Activated gamma-delta T cell treated with Interleukin-2 at 50 U/mL for 16 hours (primary cell): ENCODE results near the gene CYP3A5.
"Not testable (repeated sequence)": the region's sequence is repeated elsewhere in the genome, so short reads cannot be mapped to it uniquely, and the experiment has no call there.

Experiments
- DNase-seq: peaks from one replicate; pipeline ENCODE4 v3.0.0-alpha.2; 2020

Gene CYP3A5

DNA sequence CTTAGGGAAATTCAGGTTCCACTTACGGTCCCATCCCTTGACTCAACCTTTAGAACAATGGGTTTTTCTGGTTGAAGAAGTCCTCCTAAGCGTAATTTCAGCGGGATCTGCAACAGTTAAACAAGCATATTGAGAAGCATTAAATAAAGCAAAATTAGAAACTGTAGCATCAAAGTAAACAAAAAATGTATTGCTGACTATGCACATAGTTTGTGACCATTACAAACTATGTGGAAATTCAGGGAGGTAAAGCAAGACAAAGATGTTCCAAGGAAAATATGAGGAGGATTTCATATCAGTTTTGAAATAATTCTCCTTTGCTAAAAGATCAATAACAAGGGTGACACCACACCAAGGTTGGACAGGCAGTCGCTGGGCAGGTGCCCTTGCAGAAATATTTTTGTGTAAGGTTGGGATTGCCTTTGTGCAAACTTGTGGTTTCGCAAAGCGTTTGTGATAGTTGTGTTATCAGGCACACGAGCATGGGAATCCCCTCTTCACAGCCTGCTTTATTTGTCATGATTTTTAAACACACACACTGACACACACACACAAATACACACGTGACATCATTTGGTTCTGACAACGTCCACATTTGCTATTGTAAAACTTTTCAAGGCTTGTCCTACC lies 5.4 kb upstream of the CYP3A5 start:
- DNase-seq, result no peak

DNA sequence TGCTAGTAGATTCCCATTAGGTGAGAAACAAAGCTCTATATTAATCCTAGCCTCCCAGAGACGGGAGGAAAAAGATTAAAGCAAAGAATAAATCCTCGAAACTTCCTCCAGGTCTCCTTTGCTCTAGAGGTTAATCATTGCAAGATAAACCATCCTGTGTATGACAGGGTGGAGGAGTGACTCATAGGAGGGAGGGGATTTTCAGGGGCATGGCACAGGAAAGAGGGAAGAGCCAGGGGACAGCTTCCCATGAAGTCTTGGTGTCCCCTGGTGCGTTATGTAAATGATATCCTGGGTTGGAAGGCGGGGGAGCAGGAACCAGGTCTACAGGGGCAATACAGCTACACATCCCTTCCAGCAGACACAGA lies 780 bp downstream of the CYP3A5 start:
- no peak for DNase-seq

DNA sequence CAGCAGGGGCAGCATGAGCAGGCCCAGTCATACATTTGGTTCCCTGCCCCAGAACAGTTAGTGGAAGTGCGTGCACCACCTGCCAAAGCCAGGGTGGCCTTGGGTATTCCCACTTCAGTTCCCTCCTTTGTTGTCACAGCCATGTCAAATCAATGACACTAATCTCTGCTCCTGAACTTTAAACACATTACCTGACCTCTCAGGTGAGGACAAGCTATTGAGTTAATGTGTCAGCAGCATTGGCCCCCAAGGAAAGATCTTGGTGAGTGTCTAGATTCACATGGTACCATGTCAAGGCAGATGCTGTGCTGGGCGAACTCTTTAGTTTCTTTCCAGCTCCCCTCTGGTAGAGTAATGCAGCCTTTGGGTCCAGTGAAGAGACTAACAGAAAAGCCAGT lies 2.1 kb downstream of the CYP3A5 start:
- no peak for DNase-seq

DNA sequence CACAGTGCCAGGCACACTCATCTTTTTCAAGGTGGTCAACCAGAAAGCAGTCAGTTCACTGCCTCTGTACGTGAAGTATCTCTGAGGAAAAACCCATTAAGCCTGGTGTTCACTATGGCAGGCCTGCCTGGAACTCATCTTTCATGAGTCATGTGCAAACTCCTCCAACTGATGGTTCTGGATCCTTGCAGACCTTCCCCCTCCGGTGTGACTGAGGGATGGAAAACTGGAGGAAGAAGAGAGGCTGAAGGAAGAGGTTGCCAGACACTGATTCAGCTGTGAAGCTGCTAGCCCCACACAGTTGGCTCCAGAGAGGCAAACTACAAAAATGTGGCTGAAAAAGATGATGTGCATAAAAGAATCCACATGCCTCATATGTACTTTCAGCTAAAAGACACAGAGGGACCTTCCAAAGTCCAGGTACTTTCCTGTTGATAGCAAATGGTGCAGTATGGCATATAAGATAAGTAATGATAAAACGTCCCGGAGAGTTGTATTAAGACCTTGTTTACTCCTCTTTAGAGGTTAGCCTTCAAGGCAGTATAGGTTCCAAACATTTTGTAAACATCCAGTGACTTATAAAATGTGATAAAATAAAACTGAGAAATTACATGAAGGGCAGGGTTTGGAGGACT lies 2.7 kb downstream of the CYP3A5 start:
- DNase-seq, result no peak

DNA sequence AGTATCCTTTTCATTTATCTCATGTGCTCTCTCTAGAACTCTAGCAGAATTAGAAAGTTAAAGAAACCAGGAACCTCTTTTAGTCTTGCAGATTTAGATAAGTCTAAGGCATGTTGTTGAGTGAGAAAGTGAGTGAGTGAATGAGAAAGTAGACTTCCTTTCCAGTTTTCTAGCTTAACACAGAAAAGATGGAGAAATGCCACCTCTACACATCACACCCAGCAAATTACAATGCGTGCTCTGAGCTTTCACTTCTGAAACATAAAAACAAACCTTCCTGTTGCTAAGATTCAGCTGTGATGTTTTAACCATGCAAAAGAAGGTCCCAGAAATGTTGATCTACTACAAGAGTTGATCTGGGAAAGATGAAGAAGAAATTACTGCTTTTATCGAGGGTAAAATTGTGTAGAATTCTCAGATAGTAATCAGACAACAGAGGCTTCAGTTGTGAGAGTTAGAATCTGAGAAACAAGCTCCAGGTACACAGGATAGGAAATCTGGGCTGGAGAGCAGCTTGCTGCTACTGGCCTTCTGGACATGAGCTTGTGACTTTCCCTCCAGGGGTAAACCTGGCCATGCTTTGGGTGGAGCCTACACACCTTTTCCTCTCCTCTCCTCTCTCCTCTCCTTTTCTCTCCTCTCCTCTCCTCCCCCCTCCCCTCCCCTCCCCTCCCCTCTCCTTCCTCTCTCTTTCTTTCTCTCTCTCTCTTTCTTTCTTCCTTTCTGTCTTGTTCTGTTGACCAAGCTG lies 4.6 kb downstream of the CYP3A5 start:
- DNase-seq, result no peak

DNA sequence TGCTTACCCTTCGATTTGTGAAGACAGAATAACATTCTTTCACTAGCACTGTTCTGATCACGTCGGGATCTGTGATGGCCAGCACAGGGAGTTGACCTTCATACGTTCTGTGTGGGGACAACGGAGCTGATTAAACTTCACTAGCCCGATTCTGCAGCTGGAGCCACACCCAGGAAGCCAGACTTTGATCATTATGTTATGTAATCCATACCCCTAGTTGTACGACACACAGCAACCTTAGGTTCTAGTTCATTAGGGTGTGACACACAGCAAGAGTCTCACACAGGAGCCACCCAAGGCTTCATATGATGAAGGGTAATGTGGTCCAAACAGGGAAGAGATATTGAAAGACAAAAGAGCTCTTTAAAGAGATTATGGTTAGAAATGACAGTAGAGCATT lies 7.2 kb downstream of the CYP3A5 start:
- DNase-seq, result no peak

DNA sequence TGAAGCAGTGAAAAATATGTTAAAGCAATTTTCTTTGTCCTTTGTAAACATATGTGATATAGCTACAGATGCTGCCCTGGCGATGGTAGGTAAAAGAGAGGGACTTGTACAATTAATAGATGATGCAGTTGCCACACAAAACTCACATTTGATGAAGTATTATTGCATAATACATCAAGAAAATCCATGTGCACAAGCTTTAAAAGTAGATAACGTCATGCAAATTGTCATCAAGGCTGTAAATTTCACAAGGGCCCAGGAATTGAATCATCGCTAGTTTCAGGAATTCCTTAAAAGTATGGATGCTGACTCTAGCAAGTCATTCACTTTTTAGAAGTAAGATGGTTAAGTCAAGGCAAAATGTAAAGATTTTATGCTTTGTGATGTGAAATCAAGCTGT lies 10.0 kb downstream of the CYP3A5 start:
- DNase-seq, result no peak

DNA sequence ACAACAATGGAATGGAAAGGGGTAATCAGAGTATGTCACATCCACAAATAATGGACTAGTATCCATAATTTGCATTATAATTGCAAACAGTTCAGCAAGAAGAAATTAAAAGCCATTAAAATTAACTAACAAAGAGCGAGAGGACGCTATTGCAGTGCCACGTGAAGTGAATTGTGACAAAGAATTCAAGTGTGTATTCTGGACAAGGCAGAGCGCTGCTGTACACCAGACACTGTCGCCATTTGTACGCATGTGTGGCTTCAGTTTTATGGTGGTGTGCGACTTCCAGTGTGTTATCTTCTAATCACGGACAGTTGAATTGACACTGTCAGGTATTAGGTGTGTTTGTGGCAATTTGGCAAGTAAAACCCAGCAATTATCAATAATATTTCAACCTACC lies 11.3 kb downstream of the CYP3A5 start:
- no peak for DNase-seq

DNA sequence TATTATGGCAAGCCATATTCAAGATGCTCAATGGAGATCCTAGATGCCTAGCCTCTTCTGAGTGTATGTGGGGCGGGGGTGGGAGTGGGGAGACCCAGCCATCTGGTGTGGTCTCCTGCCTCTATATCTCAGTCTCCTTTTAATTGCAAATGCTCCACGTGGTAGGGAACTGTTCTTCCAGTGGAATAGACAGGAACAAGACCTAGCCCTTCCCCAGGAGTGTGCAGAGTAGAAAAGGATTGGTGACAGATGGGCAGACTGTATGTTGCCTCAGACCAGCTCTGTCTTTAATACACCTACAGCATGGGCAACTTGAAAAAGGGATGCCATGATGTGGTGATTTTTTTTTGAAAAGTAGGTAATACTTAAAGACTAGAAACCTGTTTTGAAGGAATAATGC lies 12.6 kb downstream of the CYP3A5 start:
- no peak for DNase-seq

DNA sequence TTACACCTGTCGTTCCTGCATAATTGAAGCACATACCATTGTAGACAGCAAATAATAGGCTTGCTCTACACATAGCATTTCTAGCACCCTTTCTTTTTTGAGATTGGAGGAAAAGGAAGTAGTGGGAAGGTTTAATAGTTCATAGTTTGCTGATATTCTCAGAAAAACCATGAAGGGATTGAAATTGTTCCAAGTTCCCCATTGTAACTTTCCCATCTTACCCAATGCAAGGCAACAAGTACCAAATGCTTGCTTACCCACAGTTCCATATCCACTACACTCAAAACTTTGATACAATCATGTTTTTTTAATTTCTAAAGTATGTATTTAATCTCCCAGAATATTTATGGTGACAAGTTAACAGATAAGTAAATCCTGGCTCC lies 13.8 kb downstream of the CYP3A5 start:
- no peak for DNase-seq

DNA sequence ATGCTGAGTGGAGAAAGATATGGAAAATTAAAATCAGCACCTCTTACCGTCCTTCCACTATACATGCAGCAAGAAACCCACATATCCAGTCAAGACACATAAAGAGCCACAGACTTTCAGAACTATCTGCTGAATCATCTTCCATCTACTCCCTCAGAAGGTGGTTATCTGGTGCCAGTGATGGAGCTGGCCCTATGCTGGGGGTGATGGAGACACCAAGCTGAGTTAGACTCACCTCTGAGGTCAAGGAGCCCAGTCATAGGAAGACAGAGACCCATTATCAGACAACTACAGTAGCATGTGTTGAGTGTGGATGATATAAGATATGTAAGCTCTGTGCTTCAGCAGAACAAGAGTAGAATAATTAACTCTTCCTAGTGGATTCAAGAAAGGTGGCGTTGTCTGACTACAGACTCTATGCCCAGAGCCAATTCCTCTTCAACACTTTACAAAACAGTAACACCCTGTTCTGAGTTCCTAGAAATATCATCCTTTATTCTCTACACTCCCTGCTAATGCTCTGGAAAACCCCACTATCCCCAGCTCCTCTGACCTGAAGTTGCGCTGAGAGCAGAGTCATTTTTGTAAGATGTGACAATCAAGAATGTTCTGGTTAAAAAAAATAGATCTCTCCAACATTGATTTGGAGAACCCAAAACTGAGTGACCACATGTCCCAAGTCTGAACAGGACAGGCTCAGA lies 14.3 kb downstream of the CYP3A5 start:
- no peak for DNase-seq

DNA sequence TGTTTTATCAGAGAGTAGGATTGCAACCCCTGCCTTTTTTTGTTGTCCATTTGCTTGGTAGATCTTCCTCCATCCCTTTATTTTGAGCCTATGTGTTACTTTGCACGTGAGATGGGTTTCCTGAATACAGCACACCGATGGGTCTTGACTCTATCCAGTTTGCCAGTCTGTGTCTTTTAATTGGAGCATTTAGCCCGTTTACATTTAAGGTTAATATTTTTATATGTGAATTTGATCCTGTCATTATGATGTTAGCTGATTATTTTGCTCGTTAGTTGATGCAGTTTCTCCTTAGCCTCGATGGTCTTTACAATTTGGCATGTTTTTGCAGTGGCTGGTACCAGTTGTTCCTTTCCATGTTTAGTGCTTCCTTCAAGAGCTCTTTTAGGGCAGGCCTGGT lies 21.9 kb downstream of the CYP3A5 start:
- not testable (repeated sequence) for DNase-seq

DNA sequence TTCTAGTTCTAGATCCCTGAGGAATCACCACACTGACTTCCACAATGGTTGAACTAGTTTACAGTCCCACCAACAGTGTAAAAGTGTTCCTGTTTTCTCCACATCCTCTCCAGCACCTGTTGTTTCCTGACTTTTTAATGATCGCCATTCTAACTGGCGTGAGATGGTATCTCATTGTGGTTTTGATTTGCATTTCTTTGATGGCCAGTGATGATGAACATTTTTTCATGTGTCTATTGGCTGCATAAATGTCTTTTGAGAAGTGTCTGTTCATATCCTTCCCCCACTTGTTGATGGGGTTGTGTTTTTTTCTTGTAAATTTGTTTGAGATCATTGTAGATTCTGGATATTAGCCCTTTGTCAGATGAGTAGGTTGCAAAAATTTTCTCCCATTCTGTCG lies 25.2 kb downstream of the CYP3A5 start:
- not testable (repeated sequence) for DNase-seq

DNA sequence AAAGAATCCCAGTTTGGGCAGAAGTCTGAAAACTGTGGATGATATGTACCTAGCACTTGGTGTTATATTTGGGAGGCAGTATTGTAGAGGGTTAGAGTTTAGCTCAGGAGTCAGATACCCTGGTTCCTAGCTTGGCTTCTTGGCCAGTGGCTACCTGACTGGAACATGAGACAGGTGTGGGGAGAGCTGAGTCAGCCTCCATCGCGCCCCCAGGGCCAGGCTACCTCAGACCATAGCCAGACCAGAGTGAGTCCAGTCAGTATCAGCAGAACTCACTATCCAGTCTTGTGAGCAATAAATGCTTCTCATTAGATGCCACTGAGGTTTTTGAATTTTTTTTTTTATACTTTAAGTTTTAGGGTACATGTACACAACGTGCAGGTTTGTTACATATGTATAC lies 26.0 kb downstream of the CYP3A5 start:
- no peak for DNase-seq

DNA sequence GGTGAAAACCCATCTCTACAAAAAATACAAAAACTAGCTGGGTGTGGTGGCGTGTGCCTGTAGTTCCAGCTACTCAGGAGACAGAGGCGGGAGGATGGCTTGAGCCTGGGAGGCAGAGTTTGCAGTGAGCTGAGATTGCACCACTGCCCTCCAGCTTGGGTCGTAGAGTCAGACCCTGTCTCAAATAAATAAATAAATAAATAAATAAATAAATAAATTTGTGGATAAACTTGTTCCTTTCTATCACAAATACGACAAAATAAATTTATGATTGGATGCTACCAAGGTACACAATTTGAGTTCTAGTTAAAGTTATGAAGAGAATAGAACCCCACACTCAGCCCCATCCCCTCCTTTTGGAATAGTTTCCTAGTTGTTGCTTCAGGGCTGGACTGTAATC lies 26.5 kb downstream of the CYP3A5 start:
- DNase-seq, result not testable (repeated sequence)

DNA sequence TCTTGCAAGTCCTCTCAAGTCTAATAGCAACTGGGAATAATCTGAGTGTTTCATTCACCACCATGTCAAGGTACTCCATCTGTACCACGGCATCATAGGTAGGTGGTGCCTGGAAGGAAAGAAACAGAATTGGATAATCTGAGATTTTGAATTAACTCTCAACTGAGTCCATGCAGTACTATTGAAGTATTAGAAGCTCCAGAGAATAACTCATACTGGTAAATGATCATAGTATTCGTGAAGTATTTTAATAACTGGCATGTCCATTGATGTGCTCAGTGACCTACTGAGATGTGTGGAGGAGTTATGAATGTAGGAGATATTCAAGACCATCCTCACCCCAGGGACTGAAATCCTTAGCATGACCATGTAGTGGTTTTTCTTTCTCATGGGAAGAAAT lies 27.1 kb downstream of the CYP3A5 start:
- no peak for DNase-seq

DNA sequence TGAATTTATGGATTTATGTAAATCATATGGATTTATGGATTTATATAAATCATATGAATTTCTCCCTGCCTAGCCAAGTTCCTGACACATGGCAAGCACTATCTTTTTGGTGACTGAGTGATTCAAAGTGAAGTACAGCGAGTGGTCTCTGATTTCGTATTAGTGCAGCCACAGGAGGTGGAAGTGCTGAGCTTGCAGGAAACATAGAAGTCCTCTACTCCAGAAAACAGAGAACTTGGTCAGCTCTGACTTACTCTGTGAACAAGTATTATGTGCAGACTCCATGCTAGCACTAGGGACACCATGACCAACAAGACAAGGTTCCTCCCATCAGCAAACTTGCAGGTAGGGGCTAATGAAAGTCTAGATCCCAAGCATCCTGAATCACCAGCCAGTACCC lies 28.5 kb downstream of the CYP3A5 start:
- DNase-seq, result no peak

DNA sequence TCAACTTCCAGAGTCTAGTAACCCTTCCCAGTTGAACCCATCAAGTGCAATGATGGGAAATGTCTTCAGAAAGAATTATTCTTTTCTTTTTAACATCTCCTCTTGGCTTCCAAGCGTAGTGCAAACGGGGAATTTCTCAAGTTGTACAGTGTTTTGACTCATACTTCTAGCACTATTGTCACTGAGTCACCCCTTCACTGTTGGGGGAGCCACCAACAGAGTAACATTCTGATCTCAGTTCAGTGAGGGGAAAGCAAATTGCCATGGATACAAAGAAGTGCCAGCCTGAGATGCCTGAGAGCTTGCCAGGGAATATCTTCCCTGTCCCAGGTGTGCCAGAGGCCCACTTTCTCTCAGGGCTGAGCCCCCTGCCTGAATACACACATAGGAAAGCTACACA lies 31.0 kb downstream of the CYP3A5 start:
- no peak for DNase-seq

DNA sequence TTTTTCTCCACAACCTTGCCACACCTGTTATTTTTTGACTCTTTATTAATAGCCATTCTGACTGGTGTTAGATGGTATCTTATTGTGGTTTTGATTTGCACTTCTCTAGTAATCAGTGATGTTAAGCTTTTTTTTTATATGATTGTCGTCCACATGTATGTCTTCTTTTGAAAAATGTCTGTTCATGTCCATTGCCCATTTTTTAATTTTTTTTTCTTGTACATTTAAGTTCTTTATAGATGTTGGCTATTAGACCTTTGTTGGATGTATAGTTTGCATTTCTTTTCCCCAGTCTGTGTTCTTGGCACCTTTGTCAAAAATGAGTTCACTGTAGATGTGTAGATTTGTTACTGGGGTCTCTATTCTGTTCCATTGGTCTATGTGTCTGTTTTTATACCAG lies 34.2 kb downstream of the CYP3A5 start:
- no peak for DNase-seq

DNA sequence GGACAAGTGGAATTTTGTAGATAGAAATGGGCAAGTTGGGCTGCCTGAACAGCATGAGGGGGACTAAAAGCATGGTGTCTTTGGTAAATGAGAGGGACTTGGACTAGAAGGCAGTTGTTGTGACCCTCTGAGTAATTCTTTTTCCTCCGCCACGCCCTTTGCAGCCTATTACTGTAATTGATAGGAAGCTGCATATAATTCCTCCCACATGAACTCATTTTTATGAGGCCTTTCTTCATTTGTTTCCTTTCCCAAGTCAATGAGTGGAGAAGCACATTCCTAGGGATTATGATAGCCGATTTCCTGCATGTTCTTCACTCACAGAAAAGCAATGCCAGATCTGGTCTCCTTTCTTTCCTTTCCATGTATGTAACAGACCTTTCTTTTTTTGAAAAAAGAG lies 35.4 kb downstream of the CYP3A5 start:
- no peak for DNase-seq

DNA sequence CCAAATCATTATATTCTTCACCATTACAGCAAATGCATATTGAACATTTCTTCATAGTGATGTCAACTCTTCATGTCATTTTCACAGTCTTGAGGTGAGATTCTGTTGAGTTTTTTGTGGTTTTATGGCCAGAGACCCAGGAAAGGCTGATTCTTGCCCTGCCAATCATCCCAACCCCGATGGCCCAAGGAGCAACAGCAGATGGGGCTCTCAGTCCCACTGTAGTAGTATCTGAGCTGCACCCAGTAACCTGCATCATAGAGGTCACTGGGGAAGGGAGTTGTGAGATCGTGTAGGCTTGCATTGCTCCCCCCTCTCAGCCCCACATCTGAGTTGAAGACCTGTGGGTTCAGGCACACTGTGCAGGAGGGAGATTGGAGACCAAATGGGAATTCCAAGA lies 36.3 kb downstream of the CYP3A5 start:
- no peak for DNase-seq

DNA sequence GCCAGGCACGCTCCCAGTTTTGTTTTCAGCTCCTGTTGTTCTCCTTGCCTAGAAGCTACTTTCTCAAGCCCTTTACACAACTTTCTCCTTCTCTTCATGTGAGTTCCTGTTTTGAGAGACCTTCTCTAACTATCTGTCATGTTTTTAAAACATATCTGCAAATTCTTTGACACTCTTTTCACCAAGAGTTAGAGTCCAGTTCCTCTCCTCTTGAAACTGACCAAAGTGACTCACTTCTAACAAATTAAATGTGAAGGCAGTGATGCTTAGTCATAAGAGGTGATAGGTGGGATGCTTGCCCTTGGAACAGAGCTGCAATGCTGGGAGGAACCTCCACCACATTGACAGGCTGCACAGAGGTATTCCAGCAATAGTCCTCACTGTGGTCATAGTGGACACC lies 37.8 kb downstream of the CYP3A5 start:
- no peak for DNase-seq

DNA sequence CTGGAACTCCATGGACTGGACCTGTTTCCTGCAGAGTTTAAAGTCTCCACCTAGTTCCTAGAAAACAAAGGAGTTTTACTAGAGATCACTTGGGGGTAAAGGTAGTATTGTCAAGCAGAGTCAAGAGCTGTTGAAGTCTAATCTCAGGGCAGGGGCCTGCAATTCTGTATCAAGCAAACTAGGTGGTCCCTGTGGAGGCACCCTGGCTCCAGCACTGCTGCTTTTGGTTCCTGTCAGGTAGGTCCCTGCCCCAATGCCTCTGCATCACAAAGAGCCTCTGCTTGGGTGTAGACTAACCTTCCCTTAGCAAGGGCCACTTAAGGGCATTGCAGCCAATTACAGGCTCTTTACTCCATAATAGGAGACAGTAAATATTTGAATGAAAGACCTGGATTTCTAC lies 40.5 kb downstream of the CYP3A5 start:
- no peak for DNase-seq

DNA sequence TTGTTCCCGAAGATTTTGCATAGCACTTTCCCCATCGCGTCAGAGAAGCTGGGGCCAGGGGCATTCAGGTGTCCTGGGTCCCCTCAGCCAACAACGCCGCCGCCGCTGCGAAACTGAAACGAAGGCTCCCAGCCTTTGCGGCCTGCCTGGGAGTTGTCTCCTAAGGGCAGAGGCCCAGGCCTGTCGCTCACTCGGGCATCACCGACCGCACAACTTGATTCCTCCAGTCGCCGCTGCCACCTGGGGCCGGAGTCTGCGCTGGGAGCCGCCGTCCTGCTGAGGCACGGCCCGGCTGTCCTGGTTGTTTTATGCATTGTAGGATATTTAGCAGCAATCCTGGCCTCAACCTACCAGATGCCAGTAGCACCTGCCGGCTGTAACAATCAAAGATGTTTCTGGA lies 41.1 kb downstream of the CYP3A5 start:
- DNase-seq, result no peak
